WERI-Rb-1 (cell line): Measurements from ENCODE around the gene GPR63.

ENCODE experiments used
- DNase-seq: peaks from one replicate; pipeline ENCODE4 v3.0.0-alpha.2; 2020
- H3K27ac ChIP-seq: fragments of 250-450 bp; sonication (Bioruptor Pico); 2 replicates; pipeline ENCODE4 v1.5.1; 2020; ENCODE audit warnings: mild to moderate bottlenecking, moderate library complexity
- H3K27me3 ChIP-seq: fragments of 250-450 bp; sonication (Bioruptor Pico); 2 replicates; pipeline ENCODE4 v1.5.1; 2021; ENCODE audit warnings: mild to moderate bottlenecking, low read depth, moderate library complexity; ENCODE audit not compliant: insufficient read depth, severe bottlenecking
- H3K36me3 ChIP-seq: fragments of 250-450 bp; sonication (Bioruptor Pico); 2 replicates; pipeline ENCODE4 v1.5.1; 2020; ENCODE audit warnings: mild to moderate bottlenecking, moderate library complexity
- H3K4me3 ChIP-seq: 2 replicates; pipeline ENCODE4 v1.5.1; 2011; ENCODE audit warnings: low read depth, mild to moderate bottlenecking, control low read depth, low read length
- H3K9me3 ChIP-seq: fragments of 250-450 bp; sonication (Bioruptor Pico); 2 replicates; pipeline ENCODE4 v1.5.1; 2021; ENCODE audit warnings: mild to moderate bottlenecking, moderate library complexity; ENCODE audit not compliant: severe bottlenecking
- TF ChIP-seq, protein P1 (sequence below): IDR thresholded peaks from 2 replicates; pipeline ENCODE4 v1.5.1; 2011; ENCODE audit warnings: low read depth, mild to moderate bottlenecking, control low read depth, inconsistent platforms, low read length

Gene GPR63

DNA sequence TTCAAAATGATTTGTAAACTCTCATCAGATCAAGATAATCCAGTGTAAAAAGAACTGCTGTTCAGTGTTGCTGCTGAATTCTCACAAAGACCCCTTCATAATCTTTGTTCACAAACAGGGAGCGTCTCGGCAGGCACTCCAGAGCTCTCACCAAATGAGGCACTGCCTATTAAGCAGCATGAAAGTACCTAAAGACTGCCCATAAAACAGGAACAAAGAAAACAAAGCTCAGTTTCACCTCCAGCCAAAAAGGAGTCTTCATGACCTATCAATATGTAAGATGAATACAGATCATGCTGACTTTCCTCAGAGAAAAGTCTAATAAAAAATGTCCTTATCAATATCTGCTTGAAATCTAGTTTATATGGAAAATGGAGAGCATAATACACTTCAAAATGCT lies 41.8 kb downstream of the GPR63 start:
- TF ChIP-seq, protein P1, sequence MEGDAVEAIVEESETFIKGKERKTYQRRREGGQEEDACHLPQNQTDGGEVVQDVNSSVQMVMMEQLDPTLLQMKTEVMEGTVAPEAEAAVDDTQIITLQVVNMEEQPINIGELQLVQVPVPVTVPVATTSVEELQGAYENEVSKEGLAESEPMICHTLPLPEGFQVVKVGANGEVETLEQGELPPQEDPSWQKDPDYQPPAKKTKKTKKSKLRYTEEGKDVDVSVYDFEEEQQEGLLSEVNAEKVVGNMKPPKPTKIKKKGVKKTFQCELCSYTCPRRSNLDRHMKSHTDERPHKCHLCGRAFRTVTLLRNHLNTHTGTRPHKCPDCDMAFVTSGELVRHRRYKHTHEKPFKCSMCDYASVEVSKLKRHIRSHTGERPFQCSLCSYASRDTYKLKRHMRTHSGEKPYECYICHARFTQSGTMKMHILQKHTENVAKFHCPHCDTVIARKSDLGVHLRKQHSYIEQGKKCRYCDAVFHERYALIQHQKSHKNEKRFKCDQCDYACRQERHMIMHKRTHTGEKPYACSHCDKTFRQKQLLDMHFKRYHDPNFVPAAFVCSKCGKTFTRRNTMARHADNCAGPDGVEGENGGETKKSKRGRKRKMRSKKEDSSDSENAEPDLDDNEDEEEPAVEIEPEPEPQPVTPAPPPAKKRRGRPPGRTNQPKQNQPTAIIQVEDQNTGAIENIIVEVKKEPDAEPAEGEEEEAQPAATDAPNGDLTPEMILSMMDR: no peak
- Histone ChIP-seq H3K36me3 (peaks cover 3% of the 10 kb centered on the region; the same call in 1 of the 2 replicates), H3K27ac (no peak overlapping the region), H3K27me3 (no peaks in the 10 kb centered on the region), H3K4me3 (no peak overlapping the region), H3K9me3 (no peaks in the 10 kb centered on the region)
- DNase-seq: no peak

DNA sequence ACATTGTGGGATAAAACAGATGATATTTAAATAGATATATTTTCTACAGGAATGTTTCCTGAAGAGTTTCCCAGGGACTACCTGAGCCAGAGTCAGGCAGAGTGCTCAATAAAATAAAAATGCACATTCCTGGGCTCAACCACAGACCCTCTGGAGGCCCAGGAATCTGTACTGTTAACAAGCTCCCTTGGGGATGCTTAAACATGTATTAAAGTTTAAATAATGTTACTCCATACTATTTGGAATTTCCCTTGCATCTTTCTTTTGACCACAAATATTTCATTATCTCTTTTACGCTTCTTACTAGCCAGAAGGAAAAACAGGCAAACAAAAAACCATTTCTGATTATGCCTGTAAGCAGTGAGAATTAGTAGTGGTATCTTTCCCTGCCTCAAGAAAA lies 42.3 kb downstream of the GPR63 start:
- Histone ChIP-seq H3K9me3 (no peaks in the 10 kb centered on the region), H3K27me3 (no peaks in the 10 kb centered on the region), H3K36me3 (peaks cover 3% of the 10 kb centered on the region; the same call in 1 of the 2 replicates), H3K27ac (no peak overlapping the region), H3K4me3 (no peak overlapping the region)
- no peak for DNase-seq
- TF ChIP-seq, protein P1: no peak

DNA sequence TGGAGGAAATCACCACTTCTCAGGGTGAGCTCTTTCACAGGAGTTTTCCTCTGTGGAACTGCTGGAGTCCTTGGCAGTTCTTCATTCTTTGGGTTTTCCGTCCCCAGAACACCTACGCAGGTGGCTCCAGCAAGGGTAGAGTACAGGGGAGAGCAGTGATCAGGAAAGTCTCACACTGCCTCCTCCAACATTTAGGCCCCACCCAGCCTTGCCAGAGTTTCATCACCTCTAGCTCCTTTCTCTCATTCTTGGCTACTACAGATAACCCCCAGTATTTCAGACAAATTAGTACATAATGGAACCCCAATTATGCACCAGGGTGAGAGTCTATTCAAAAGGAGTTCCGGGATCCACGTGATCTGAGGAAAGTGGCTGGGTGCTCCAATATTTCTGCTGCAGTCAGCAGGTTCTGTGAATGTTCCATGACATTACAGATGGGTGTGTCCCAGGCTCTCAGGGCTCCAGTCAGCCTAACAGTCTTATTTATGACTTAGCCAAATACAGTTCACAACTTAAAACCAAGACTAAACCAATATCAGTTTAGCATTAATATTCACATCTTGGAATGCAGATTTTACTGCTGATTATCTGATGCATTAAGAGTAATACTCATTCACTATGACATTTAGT lies 44.6 kb downstream of the GPR63 start:
- Histone ChIP-seq H3K4me3 (no peak overlapping the region), H3K27ac (no peak overlapping the region), H3K9me3 (no peaks in the 10 kb centered on the region), H3K27me3 (no peaks in the 10 kb centered on the region), H3K36me3 (no peaks in the 10 kb centered on the region)
- DNase-seq: no peak
- TF ChIP-seq, protein P1: no peak

DNA sequence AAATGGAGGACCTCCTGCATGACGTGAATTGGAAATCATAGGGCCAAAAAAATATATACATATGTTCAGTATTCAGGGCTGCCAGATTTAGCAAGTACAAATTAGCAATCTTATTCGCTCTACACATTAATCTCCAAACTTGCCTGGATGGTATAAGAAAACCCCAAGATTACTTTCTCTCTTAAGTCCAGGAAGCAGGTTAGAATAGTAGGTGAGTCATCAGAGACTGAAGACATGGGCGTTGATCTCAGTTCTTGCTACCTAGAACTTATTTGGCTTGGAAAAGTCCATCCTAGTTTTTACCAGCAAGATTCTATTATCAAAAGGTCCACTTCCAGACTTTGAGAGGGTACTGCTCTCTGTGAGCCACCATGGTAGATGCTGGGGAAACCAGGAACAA lies 47.4 kb downstream of the GPR63 start:
- no peak overlapping the region for H3K4me3 ChIP-seq
- H3K9me3 ChIP-seq: no peaks in the 10 kb centered on the region
- no peaks in the 10 kb centered on the region for H3K36me3 ChIP-seq
- H3K27ac ChIP-seq: no peak overlapping the region
- no peak for DNase-seq
- TF ChIP-seq, protein P1: no peak
- no peaks in the 10 kb centered on the region for H3K27me3 ChIP-seq

DNA sequence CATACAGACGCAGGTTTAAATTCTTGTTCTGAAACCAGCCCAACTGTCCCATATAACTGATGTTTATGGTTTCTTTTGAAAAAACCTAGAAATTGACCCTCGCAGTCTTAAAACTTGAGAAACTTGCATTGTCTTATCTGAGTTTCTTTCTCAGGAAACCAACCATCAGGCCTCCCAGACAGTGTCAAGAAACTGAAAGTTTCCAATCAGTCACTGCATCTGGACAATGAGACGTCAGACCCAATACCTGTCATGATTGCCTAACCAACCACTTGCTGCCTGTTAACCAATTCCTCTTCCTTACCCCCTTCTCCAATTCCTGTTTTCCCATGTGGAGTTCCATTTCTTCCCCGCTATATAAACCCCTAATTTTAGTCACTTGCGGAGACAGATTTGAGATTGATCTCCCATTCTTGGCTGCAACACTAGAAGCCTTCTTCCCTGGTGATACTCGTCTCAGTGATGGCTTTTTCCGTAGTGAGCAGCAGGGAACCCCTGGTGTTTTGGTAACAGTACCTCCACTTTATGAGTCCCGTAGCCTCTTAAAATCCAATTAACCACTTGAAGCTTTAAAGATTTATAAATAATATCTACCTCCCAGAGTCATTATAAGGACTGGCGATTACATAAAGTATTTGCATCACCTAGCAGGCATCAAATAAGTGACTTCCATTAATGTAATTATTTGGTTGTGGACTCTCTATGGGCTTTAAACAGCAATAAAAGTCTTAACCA lies 49.3 kb downstream of the GPR63 start:
- Histone ChIP-seq H3K36me3 (no peaks in the 10 kb centered on the region), H3K4me3 (no peak overlapping the region), H3K27ac (no peak overlapping the region), H3K9me3 (no peaks in the 10 kb centered on the region), H3K27me3 (no peaks in the 10 kb centered on the region)
- no peak for DNase-seq
- TF ChIP-seq, protein P1: no peak
